GM18499 (cell line): ENCODE measurements around the gene PRKCZ.

ENCODE experiments used
- ATAC-seq: cut with Tn5 transposase; IDR thresholded peaks from one replicate; pipeline ENCODE4 v1.9.1; 2021; ENCODE audit warnings: moderate number of reproducible peaks; ENCODE audit not compliant: insufficient read depth, unreplicated experiment

The PRKCZ gene

DNA sequence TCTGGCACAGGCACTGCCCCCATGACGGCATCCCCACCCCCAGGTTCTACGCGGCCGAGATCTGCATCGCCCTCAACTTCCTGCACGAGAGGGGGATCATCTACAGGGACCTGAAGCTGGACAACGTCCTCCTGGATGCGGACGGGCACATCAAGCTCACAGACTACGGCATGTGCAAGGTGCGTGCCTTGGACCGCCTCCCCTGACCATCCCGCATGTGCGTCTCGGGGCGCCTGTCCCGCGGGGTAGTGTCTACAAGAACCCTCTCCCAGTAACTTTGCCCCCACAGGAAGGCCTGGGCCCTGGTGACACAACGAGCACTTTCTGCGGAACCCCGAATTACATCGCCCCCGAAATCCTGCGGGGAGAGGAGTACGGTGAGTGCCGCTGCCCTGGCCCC, 121.8 kb downstream of the PRKCZ start:
- ATAC-seq: no peak

DNA sequence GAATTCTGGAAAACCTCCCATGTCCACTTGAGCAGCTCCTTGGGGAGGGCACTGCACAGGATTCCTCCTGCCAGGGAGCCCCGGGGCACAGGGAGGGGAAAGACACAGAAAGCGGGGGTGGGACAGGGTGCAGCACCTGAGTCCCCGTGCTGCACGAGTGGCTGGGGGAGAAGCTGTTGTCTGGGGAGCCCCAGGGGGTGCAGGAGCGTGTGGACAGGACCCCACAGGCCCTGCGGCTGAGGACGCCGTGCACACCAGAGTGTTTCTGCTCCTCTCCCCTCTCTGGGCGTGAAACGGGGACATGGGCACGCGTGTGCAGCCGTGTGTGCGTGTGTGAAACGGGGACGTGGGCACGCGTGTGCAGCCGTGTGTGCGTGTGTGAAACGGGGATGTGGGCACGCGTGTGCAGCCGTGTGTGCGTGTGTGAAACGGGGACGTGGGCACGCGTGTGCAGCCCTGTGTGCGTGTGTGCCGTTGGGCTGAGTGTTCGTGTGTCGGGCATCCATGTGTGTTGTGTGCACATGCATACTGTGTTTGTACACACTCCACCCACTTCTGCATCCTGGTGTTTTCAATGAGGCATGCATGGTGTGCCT, 122.4 kb downstream of the PRKCZ start:
- no peak for ATAC-seq

DNA sequence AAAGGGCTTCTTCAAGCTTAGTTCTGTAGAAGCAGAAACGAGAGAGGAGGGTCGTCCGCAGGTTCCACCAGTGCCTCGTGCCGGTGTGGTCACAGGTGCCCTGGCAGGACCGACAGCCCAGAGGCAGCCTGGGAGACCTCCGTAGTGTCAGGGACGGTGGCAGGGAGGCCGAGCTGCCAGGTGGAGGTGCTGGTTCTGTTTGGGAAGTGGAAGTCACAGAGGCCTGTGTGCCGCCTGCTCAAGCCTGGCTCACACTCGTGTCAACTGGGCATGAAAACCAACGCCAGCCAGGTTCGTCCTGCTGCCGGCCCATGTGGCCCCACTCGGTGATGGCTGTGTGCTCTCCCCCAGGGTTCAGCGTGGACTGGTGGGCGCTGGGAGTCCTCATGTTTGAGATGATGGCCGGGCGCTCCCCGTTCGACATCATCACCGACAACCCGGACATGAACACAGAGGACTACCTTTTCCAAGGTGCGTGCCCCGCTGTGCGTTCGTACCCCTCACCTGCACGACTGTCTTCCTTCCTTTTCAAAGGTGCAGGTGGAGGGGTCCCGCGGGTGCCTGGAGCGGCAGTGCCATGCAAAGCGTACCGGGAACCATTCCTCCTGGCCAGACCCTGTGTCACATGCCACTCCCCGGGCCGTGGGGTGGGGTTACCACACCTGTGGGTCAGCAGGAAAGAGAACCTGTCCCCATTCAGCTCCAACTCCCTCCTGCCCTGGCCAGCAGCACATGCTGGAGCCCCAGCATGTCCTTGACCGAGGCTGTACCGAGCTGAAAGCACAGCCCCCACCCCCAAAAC, 123.5 kb downstream of the PRKCZ start:
- ATAC-seq: no peak

DNA sequence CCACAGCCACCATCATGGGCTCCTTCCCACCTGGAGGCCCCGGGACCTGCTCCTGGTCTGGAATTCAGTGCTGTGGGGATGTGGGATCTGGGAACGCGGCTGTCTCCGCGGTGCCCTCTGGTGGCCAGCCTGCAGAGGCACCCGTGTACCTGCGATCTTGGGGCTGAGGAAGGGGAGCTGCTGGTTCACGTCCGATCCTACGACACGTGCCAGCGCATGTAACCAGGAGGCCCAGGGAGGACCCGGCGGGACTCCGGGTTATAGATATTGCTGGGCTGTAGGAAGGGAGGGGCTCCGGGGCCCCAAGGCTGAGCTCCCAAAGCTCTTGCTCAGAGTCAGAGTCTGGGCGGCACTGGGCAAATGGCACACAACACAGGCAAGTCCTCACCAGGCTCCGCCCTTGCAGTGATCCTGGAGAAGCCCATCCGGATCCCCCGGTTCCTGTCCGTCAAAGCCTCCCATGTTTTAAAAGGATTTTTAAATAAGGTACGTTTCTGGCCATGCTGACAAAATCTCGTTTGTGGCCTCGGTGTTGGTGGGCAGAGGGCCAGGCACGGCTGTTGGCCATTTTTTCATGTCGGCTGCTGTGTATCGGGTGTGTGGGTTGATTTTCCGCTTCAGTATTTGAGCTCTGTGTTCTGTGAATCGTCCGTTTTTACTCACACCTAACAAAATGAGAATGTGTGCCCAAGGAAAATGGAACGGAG, 124.3 kb downstream of the PRKCZ start:
- no peak for ATAC-seq

DNA sequence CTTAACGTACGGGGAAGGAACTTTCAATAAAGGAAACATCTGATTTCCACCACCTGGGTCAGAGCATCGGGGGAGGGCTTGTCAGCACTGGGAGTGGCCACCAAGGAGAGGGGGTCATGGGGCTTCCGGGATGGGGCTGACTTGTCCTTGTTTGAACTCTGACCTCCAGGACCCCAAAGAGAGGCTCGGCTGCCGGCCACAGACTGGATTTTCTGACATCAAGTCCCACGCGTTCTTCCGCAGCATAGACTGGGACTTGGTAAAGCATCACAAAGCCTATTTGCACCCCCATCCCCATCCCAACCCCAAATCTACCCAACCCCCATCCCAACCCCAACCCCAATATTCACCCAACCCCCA, 124.8 kb downstream of the PRKCZ start:
- no peak for ATAC-seq

DNA sequence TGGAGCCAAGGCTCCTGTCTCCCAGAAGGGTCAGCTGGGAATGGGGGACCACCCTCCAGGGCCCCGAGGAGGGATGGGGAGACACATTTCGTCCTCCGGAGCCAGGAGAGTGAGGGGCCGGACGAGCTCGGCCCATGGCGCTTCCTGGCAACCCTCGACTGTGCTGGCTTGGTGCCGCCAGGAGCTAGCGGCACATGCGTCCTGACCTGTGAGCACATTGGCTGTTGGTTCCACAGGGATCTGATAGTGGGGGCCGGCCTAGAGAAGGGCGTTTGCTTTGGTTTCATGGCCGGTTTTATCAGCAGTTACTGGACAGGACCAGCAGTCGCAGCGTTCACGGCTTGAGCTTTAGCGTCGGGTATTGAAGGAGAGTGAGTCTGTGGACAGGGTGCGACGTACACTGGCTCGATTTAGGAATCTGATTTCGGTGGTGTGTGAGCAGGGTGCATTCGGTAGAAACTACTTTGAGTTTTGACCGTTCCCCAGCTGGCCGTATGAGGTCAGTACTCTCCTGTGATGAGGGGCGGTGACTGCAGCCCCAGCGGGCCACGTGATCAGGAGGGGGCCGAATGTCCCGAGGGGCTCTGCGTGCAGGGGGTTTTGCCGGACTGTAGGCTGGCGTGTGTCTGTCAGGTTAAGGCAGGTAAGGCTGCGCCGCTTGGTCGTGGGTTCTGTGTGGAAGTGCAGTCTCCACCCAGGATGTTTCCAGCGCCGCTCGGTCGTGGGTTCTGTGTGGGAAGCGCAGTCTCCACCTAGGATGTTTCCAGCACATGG, 125.7 kb downstream of the PRKCZ start:
- no peak for ATAC-seq

DNA sequence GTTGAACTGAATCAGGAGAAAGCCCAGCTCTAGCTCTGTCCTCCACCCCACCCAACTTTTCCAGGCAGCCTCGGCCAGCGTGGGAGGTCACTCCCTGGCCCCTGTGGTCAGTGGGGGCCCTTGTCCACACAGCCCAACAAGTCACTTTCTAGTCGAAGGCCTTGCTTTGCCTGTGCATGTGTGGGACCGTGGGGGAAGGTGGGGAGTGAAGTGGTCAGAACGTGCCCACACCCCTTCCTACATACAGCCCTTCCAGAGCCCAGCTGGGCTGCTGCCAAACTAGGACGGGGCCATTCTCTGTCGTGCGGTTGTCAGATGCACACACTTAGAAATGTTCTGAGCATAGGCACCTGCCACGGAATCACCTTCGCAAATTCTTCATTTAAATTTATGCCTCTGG, 126.4 kb downstream of the PRKCZ start:
- no peak for ATAC-seq

DNA sequence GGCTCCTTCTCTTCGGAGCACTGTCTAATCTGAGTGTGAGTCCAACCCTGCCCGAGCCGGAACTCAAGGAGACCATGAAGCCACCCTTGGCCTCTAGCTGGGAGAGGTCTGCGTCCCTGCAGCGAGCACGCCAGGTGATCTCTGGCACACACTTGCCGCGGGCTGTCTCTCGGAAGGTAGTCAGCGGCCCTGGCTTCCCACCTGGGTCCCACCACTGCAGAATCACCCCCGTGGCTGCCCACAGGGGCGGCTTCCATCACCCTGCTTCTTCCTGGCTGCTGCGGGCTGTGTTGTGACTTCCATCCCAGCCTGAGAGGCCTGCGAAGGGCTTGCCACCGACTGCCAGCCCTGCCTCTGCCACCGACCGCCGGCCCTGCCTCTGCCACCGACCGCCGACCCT, 127.3 kb downstream of the PRKCZ start:
- ATAC-seq: no peak

DNA sequence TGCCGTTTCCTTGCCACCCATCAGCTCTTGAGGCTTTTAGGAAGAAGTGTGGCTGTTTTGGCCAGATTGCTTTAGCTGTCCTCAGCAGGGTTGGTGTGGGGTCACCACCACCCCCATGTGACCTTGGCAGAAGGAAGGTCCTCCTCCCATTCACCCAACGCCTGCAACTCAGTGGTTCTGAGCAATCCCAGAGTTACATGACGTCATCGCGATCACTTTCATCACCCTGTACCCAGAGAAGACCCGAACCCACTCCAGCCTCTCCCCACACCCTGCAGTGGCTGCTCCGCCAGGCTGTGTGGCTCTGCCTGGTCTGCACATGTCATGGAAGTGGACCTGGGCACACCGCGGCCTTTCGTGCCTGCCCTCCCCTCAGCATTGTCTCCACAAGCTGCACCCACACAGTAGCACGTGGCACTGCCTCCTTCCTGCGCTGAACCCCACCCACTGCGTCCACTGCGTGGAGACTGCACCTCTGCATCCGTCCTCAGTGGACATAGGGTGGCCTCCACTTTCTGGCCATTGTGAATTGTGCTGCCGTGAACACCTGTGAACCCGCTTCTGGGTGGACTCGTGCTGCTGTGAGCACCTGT, 127.8 kb downstream of the PRKCZ start:
- no peak for ATAC-seq

DNA sequence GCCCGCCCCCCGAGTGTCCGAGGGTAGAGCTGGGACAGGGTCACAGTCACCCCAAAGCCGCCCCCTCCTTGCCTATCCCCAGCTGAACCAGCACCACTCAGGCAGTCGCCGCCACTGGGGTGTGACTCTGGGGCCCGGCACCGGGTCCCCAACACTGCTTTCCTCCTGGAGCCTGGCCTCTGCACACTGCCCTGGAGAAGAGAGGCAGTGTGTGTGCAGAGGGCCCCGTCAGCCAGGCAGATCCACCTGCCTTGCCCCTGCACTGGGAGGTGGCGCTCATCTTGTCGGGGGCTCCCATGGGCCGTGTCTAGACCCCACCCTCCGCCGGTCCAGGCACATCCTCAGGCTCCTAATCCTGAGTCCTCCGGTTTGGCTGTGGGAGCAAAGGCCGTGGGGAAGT, 128.7 kb downstream of the PRKCZ start:
- ATAC-seq: no peak

DNA sequence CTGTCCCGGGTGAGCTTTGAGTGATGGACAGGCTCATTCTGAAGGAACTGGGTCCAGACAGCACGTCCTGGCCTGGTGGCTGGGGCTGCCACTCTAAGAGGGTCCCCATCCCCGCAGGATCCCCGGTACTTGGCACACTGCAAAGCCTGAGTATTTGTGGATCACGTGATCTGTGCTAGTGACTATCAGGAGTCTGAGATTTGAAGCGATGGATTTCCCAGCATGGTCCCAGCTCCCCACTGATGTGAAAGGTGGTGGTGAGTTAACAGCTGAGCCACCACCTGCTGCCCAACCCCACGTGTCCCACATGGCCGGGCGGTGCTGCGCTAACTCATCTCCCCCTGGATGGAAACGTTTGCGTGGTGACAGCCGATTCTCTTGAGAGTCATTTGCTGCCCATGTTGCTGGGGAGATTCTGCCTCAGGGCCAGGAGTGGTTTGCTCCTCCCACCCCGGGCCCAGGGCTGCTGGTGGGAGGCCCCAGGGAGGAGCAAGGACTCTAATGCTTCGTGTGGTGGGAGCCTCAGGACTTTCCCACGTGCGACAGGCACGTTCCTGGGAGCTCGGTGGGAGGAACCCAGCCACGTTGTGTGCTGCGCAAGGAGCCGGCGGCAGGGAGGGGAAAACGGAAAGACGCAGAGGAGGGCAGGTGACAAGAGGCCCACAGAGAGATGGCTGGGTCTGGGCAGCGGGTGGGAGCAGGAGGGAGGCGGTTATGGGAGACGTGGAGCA, 129.2 kb downstream of the PRKCZ start:
- no peak for ATAC-seq

DNA sequence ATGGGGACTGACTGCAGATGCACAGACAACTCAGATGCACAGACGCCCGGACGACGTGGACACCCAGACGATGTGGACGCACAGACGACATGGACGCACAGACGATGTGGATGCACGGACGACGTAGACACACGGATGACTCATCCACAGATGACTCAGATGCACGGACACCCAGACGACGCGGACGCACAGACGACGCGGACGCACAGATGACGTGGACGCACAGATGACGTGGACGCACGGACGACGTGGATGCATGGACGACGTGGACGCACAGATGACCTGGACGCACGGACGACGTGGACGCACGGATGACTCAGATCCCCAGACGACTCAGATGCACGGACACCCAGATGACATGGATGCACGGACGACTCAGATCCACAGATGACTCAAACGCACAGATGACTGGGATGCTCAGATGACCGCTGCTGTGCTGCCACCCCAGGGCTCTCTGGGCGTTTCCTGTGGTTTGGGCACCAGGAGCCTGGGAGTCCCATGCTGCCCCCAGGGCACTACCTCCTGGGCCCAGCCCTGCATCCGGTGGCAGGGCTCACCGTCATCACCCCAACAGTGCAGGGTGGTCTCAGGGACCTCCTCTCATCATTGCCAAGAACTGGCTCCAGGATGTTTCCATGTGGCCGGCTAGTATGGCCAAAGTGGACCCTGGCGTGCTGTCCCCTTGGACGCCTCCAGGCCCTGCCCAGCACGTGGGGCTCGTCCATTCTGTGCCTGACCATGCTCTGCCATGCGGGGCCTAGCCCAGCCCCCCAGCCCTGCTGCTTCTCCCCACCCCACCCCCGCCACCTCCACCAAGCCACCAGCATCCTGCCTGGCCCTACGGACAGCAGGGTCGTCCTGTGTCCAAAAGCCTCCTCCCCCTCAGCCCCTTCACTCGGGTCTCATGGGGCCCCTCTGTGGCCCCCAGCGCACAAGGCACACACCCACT, 130.4 kb downstream of the PRKCZ start:
- no peak for ATAC-seq

DNA sequence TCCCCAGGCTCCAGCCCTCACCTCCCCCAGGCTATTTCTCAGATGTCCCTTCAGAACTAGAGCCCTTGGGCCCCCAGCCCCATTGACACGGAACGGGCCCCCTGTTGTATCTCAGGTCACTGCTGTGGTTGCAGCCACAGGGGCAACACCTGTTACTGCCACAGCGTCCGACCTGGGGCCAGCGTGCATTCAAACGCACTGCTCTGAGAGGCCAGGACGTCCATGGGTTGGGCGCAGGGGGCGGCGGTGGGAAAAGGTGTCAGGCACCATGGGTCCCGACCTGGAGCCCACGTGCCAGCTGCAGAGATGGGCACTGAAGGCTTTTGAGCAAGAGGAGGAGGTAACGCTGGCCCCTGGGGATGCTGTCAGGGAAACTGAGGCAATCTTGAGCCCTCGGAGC, 131.1 kb downstream of the PRKCZ start:
- no peak for ATAC-seq

DNA sequence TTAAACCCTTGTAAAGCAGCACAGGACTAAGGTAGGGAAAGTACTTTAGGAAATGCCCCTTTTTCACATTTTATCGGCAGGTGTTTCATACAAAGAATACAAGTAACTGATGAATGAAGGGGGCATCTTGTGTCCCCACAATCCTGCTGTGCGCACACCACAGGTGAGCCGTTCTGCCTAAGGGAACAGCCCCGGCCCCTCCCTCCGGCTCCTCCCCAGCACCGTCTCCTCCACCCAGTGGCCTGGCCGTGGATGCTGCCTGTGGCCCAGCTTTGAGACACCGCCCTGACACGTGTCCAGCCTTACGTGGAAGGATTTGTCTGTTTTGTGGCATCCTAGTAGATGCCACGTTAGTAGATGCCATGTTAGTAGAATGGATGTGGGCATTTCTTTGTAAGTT, 131.5 kb downstream of the PRKCZ start:
- ATAC-seq: no peak

DNA sequence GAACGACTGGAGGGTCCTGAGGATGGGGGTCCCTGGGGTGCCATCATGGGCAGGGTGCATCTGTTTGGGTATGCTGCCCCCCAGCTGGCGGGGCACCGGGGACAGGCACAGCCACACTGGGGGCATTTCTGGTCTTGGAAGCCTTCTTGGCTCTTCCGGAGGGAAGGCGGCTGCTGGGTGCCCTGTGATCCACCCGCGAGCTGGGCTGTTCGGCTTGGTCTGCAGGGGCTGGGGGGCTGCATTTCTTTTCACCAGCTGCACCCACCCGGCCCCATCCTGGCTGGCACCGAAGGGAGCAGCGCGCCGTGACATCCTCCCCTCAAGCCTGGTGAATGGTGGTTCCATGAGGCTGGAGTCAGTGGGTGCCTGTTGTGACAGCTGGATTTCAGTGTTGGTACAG, 132.2 kb downstream of the PRKCZ start:
- ATAC-seq: no peak

DNA sequence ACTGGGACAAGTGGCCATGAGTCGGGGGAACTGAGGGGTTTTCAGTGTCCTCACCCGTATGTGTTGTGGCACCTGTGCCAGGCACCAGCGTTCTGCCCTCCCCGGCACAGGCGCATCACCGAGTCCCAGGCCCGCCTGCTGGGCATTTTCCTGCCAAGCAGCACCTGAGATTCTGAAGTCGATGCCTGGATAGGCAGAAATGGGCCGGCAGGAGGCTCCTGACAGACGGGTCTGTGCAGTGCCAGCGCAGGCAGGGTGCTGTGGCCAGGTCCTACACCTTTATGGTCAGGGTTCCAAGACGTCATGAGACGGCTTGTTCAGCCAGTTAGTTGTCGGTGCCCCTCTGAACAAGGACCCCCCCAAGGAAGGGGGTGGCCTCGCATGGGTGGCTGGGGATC, 133.7 kb downstream of the PRKCZ start:
- ATAC-seq: no peak

DNA sequence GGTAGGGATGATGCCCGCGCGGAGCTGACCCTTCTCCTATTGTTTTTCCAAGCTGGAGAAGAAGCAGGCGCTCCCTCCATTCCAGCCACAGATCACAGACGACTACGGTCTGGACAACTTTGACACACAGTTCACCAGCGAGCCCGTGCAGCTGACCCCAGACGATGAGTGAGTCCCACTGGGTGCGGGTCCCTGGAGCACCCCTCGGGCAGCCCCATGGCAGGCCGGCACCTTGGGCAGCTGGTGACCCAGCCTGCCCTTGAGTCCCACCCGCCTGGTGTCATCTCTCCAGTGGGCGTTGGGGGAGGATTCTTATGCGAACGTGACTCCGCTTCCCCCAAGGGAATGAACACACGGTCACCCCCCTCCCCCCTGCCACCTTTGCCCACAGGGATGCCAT, 134.3 kb downstream of the PRKCZ start:
- no peak for ATAC-seq

DNA sequence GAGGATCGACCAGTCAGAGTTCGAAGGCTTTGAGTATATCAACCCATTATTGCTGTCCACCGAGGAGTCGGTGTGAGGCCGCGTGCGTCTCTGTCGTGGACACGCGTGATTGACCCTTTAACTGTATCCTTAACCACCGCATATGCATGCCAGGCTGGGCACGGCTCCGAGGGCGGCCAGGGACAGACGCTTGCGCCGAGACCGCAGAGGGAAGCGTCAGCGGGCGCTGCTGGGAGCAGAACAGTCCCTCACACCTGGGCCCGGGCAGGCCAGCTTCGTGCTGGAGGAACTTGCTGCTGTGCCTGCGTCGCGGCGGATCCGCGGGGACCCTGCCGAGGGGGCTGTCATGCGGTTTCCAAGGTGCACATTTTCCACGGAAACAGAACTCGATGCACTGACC, 134.7 kb downstream of the PRKCZ start:
- ATAC-seq: no peak
